ENCODE results near the gene GRM1.
A peak's percentile ranks its signal among the peaks of the same experiment; 100 is the strongest.

GRM1 gene

GRCh38 chr6:146331013-146331412 lies 302.2 kb downstream of the GRM1 start:
- ATAC-seq (no peak), DNase-seq (no peak)

- ATAC-seq = no peak
- no peak for DNase-seq
Measured at GRCh38 chr6:146335336-146335735, 306.5 kb downstream of the GRM1 start.

DNA sequence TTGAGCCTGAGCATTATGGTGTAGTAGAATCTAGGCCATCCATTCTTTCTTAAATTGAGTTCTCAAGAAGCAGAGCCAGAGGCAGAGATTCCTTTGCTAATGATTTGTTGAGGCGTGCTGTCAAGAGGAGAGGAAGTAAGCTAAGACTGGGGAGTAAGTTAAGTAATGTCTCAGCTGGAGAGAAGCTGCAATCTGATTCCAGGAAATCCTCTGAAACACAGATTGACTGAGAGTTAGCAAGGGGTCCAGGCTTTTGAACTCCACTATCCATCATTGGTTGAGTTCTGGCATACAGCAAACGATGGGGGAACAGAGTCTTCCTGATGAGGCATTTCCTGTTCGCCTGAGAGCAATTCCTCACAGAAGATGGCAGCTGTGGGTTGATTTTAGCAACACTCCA lies 307.3 kb downstream of the GRM1 start:
- ATAC-seq (no peak), DNase-seq (no peak)

- DNase-seq = no peak
- no peak for ATAC-seq
Measured at GRCh38 chr6:146337376-146337775, 308.5 kb downstream of the GRM1 start.

GRCh38 chr6:146339716-146340115 lies 310.9 kb downstream of the GRM1 start:
- no peak for ATAC-seq
- no peak for DNase-seq

DNA sequence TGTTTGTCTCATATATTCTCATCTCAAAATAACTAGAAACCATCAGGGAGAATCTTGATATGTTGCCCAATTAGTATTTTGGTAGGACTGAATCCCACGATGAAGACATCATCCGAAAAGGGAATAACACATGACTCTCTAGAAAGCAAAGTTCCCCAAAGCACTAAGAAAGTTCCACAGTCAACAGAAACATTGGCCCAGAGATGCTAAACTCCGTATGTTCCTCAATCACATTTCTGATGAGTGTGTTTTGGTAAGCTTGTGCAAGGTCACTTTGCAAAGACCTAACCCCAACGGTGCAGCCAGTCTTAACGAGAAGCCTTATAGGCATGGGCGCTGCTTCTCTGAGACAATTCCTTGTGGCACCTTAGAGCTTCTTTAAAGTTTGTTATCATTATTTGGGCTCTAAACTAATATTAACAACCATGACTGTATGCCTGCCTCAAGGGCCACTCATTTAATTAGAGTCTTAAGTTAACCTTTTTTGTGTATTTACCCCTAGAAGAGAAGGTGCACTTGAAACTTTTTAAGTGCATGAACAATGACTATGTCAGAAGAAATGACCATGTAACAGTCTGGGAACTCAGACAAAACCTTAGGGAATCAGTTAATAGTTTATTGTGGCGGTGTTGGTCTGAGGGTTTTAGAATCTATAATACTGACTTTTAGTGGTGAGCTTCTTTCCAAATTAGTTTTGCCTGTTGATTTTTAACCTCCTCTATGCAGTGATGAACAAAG lies 312.8 kb downstream of the GRM1 start:
- ATAC-seq (no peak), DNase-seq (no peak)

DNA sequence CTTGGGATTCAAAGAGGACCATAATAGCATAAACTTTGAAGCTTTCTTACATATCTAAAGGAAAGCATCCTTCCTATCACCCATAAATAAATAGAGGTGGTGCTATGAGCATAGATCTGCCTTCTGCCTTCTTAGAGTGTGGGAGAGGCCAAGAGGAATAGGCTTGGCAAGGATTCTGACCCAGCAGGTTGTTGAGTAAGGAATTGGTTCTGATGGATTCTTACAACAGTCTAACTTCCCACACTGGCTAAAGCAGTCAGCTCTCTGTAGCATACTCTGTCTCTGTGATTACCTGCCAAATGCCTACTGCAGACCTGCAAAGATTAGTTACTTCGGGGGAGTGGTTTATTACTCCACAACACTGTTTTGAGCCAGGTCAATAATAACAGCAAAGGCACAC lies 316.7 kb downstream of the GRM1 start:
- DNase-seq (no peak), ATAC-seq (no peak)

GRCh38 chr6:146347090-146347489 lies 318.2 kb downstream of the GRM1 start:
- no peak for ATAC-seq

DNA sequence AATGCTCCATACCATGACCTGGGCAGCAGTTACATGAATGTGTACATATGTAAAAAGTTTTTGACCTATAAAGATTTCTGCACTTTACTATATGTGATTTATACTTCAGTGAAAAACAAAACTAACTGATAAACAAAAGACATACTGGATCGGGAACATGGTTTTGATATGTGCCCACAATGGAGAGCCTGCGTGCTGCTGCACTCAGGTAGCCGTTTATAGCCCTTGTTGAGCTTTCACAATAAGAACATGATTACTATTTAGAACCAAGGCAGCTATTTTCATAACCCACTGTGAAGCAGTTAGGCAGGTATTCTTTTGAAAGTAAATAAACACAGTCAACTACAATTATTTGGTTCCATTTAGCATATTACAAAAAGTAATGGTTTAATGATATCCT lies 318.8 kb downstream of the GRM1 start:
- DNase-seq (no peak), ATAC-seq (no peak)

More at GRCh38 chr6:146347090-146347489, 318.2 kb downstream of the GRM1 start:
- DNase-seq = no peak

GRCh38 chr6:146351018-146351417 lies 322.2 kb downstream of the GRM1 start:
- no peak for ATAC-seq

DNA sequence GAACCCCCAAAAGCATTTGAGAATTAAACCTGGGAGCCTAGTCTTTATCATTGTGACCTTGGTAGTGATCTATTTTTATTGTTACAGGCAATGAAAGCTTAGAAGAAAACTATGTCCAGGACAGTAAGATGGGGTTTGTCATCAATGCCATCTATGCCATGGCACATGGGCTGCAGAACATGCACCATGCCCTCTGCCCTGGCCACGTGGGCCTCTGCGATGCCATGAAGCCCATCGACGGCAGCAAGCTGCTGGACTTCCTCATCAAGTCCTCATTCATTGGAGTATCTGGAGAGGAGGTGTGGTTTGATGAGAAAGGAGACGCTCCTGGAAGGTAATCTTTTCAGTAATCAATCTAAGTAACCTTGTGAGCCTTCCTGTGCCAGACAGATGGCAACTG lies 323.3 kb downstream of the GRM1 start:
- no peak for ATAC-seq
- no peak for DNase-seq

More at GRCh38 chr6:146351018-146351417, 322.2 kb downstream of the GRM1 start:
- DNase-seq = no peak

- DNase-seq (no peak), ATAC-seq (no peak)
Measured at GRCh38 chr6:146354451-146354850, 325.6 kb downstream of the GRM1 start.

DNA sequence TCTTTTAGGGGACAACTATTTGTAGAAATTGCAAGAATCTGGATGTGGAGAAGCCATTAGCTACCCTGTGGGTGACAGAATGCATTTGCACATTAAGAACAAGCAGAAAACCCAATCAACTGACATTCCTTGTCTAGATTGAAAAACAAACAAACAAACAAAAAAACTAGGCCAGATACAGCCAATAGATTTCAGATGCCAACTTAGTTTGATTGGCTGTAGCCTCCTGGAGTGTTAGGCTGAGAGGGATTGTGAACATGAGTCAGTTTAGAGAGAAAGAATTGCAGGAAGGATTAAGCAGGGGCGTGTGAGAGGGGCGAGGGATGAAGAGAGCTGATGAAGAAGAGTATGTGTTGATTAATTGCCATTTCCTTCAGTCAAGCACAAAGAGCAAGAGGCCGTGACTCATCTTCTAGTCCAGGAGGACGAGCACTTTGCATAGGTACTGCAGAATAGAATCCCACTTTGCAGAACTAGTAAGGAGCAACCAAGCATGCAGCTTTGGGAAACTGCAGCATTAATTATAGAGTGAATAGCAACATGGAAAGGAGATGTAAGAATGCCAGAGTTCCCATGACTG lies 326.7 kb downstream of the GRM1 start:
- DNase-seq (no peak), ATAC-seq (no peak)

DNA sequence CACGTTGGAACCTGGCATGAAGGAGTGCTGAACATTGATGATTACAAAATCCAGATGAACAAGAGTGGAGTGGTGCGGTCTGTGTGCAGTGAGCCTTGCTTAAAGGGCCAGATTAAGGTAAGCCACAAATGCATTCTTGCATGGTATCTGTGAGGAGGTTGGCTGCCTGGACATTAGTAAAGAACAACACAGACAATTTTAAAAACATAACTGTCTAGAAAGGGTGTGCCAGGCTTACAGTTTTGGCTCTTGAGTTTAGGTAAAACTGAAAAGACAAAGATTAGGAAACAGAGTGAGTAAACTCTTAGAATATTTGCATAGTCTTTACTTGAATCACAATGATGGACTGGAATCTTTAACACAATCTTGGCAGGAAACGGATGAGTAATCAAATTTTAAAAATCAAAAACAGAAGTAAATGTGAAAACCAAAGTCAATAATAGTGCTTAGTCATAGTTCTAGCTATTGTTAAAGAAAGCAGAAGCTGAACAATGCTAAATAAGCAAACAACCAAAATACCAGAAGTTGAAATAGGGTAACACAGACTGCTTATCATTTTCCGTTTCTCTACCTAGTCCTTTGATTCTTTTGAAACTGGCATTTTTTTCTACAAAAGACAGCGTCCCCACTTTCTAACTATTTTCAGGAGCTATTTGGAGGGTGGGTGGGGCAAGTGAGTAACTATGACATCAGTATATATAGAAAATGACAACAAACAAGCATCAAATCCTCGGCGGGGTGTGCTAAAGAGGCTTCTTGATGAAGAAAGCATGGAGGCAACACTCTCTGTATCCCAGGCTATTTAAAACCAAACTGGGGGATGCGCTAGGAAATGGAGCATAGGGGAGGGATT lies 328.9 kb downstream of the GRM1 start:
- ATAC-seq (peak; percentile 43), DNase-seq (no peak)

- DNase-seq (no peak), ATAC-seq (no peak)
Measured at GRCh38 chr6:146358431-146359046, 329.7 kb downstream of the GRM1 start.

DNA sequence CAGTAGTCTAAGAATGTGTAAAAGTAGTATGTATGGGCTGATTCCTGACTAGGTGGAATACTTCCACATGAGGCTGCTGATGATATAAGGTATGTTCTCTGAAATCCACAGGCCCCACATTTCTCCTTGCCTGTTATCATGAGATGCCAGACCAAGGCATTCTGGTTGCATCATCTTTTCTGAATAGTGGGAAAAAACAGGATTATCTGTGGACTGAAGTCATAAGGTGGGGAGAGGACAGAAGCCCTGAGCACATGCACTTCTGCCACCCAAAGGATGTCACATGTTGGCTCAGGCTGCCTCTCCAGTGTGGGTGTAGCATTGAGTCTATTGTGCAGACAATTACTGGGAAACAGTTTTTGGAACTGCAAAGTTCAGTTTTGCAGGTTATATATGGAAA lies 330.3 kb downstream of the GRM1 start:
- DNase-seq = no peak
- no peak for ATAC-seq

DNA sequence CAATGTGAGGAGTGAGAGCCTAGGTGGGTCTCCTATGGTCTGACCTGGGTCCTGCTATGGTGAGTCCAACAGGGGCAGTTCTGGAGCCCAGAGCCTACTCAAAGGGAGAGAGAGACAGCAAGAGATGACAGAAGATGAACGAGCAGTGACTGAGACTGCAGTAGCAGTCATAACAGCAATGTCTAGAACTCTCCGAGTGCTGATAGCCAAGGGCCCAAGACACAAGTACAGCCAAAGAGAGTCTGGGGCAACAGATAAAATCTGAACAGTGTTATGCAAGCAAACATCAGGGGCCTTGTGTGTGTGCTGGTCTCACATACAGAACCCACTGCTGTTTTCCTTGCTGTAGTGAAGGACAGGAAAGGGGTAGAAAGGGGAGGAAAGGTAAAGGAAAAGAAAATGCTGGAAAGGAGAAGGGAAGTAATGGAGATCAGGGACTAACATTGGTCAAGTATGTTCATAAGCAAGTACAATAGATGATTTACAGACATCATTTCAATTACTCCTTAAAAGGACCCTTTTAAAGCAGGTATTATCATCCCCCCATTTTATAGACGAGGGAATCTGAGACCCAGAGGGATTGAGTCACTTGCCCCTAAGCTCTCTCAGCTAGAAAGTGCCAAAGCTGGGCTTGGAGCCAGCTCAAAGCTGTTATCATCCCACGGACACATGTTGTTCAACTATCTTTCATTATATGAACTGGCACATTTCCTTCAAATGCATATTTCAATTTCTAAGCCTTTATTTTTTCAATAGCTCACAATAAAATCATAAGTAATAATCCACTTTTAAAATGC lies 332.5 kb downstream of the GRM1 start:
- DNase-seq (no peak), ATAC-seq (no peak)

- DNase-seq (no peak), ATAC-seq (no peak)
Measured at GRCh38 chr6:146363838-146364607, 335.2 kb downstream of the GRM1 start.

DNA sequence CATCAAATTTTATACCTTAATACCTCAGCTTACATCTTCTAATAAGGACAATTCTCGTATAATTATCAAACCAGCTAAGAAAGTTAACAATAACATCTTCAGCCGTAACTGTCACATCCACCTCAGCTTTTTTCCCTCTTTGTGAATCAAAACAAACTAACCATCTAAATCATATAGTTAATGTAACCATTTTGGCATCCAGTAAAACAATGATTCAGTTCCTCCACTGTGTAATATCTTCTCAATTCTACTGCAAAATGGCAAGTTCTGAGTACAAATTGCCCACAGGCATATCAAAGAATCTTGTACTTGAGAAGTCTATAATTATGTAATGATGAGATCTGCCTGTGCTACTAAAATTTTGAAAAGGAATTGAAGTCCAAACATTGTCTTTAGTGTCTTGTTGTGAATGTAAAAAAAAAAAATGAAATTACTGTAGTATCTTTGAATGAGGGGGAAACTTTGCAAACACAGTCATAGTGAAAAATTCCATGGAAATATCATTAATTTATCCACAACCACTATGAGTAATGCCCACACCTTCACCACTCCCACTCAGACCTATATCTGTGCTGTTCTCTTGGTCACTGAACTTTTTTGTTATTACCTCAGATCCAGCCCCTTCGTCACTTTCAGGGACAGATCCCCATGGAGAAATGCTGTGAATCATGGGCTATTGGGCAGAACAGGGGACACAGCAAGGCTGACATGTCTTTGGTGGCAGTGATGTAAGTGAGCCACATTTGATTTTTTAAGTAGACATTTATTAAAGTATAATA lies 336.1 kb downstream of the GRM1 start:
- ATAC-seq = peak; percentile 46
- DNase-seq = no peak

DNA sequence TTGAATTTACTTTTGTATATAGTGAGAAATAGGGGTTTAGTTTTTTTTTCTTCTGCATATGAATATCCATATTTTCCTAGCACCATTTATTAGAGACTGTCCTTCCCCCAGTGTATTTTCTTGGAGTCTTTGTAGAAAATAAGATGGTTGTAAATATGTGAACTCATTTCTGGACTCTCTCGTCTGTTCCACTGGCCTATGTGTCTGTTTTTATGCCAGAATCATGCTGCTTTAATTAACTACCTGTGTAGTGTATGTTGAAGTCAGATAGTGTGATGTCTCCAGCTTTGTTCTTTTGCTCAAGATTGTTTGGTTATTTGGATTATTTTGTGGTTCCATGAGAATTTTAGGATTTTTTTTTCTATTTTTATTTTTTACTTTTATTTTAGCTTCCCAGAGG lies 338.2 kb downstream of the GRM1 start:
- DNase-seq (no peak), ATAC-seq (no peak)
